Duodenal mucosa (tissue), 2 donors: ENCODE data around the gene BTNL3.
A peak's percentile ranks its signal among the peaks of the same experiment; 100 is the strongest.
"Not testable (repeated sequence)": the region's sequence is repeated elsewhere in the genome, so short reads cannot be mapped to it uniquely, and the experiment has no call there.

Experiments
- H3K27ac ChIP-seq: one replicate; pipeline ENCODE4 v1.7.0; 2013; ENCODE audit warnings: low read depth, low read length
- H3K27me3 ChIP-seq, 2 donors: one replicate each; pipeline ENCODE4 v1.7.0; 2013; ENCODE audit warnings: low read length in 2 of 2, control low read depth in 1 of 2; ENCODE audit not compliant: insufficient read depth in 2 of 2, control insufficient read depth in 1 of 2
- H3K36me3 ChIP-seq, 2 donors: one replicate each; pipeline ENCODE4 v1.7.0; 2013; ENCODE audit warnings: low read length in 2 of 2, control low read depth in 1 of 2; ENCODE audit not compliant: insufficient read depth in 2 of 2, control insufficient read depth in 1 of 2
- H3K4me1 ChIP-seq, 2 donors: one replicate each; pipeline ENCODE4 v1.7.0; 2013; ENCODE audit warnings: low read length in 2 of 2, control low read depth in 1 of 2; ENCODE audit not compliant: insufficient read depth in 2 of 2, control insufficient read depth in 1 of 2
- H3K4me3 ChIP-seq, 2 donors: one replicate each; pipeline ENCODE4 v1.7.0; 2013; ENCODE audit warnings: low read length in 2 of 2, low read depth in 1 of 2
- H3K9ac ChIP-seq, 2 donors: one replicate each; pipeline ENCODE4 v1.7.0; 2013; ENCODE audit warnings: low read length in 2 of 2, low read depth in 1 of 2
- H3K9me3 ChIP-seq, 2 donors: one replicate each; pipeline ENCODE4 v1.7.0; 2013; ENCODE audit warnings: low read length in 2 of 2, control low read depth in 1 of 2; ENCODE audit not compliant: control insufficient read depth in 1 of 2

The BTNL3 gene

DNA sequence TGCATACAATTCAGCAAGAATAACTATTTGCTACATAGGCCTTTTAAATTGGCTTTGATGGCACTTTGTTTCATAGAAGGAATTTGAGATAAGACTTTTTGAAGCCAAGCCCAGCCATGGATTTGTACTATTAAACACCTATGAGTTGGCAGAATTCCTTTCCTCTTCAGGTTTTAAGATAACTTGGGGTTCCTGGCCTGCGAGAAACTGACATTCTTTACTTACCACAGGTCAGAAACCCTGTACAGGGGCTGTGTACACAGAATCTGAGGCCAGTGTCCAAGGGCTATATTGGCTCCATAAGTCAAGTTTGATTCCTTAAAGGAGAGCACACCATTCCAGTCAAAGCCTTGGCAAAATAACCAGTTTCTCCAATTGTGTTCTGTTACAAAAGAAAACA, 10.8 kb upstream of the BTNL3 start:
- no peak overlapping the region for H3K4me3 ChIP-seq
- no peaks in the 10 kb centered on the region for H3K36me3 ChIP-seq
- no peaks in the 10 kb centered on the region for H3K27me3 ChIP-seq
- no peak overlapping the region for H3K9ac ChIP-seq
- H3K4me1 ChIP-seq, result peaks cover 22 to 23% of the 10 kb centered on the region in 2 donors
- H3K27ac ChIP-seq, result no peak overlapping the region
- peaks cover 0 to 4% of the 10 kb centered on the region in 2 donors for H3K9me3 ChIP-seq

DNA sequence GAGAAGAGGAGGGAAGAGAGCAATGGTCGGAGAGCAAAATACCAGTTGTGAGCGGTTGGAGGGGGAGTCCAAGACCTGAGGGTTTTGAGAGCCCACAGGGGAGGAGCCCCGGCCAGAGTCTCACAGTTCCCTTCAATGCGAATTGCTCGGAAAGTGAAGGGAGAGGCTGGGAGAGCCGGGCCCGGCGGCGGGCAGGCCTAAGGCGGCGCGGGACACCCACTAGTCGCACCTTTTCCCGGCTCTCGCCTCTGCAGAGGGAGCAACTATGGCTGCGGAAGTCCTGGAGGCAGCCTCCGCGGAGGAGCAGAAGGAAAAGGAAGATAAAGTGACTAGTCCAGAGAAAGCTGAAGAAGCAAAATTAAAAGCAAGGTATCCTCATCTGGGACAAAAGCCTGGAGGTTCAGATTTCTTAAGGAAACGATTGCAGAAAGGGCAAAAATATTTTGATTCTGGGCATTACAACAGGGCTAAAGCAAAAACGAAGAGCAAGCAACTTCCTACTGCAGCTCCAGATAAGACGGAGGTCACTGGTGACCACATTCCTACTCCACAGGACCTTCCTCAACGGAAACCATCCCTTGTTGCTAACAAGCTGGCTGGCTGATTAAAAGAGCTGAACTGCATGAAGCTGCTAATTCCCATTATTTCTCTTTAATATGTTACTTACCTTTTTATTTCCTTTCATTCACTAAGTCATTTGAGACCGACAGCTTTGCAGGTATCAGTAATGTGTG, 6.5 kb upstream of the BTNL3 start:
- peaks cover 5 to 9% of the 10 kb centered on the region in 2 donors for H3K4me1 ChIP-seq
- H3K36me3 ChIP-seq, result no peaks in the 10 kb centered on the region
- H3K9ac ChIP-seq, result no peak overlapping the region
- no peaks in the 10 kb centered on the region for H3K9me3 ChIP-seq
- H3K27ac ChIP-seq, result no peak overlapping the region
- H3K27me3 ChIP-seq, result no peaks in the 10 kb centered on the region
- H3K4me3 ChIP-seq, result no peak overlapping the region

DNA sequence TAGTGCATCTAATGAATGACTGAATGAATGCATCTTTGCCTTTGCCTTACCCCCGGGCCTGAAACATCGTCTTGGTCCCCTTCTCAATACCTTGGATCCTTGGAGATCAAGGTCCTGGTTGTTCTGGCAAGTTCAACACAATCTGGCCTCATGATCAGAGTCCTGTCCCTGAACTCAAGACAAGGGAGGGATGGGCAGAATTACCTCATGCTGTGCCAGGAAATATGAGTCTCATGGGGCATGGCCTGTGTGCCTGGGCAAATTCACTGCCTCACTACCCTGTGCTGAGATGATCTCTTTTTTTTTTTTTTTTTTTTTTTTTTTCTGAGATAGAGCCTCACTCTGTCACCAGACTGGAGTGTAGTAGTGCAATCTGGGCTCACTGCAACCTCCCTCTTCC, 630 bp upstream of the BTNL3 start:
- Histone ChIP-seq H3K4me3 (peak overlapping the region in 1 of 2 donors; percentile 83), H3K4me1 (peaks cover 13% of the 10 kb centered on the region in 2 donors), H3K27ac (no peak overlapping the region), H3K27me3 (no peaks in the 10 kb centered on the region), H3K9ac (no peak overlapping the region), H3K36me3 (peaks cover 0 to 4% of the 10 kb centered on the region in 2 donors), H3K9me3 (no peaks in the 10 kb centered on the region)

DNA sequence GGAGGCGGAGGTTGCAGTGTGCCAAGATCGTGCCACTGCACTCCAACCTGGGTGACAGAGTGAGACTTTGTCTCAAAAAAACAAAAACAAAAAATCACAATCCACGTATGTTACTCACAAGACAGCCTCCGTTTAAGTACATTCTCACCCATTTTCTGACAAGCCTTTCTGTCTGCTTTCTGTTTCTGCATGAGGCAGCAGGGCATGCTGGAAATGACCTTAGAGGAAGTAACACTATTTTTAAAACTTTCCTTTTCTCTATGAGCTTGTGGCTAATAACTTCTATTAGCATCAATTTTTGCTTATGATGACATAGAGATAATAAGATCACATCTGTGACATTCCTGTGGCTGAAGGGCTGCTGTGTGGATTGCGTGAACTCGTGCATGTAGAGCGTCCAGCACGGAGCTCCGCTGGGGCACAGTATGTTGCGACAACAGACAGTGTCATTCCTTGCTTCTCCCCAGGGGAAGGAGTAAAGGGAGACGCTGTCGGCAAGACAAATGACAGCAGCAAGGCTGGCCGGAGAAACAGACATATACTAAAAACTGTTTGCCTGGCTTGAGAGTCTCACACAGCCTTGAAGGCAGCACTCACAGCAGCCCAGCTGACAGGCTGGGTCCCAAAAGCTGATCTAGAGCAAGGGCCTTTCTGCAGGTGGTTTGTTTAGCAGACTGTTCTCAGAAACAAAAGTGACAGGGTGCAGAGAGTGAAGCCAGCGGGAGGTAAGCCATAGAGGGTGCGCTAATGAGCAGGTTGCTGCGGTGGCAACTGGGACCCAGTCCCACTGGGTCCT, 1.6 kb downstream of the BTNL3 start:
- H3K4me1 ChIP-seq, result peaks cover 13% of the 10 kb centered on the region in 2 donors
- H3K27ac ChIP-seq, result peak overlapping the region; percentile 13
- H3K4me3 ChIP-seq, result peak overlapping the region; percentile 81 to 83
- H3K36me3 ChIP-seq, result peaks cover 0 to 4% of the 10 kb centered on the region in 2 donors
- peak overlapping the region; percentile 58 to 78 for H3K9ac ChIP-seq
- H3K27me3 ChIP-seq, result no peaks in the 10 kb centered on the region
- no peaks in the 10 kb centered on the region for H3K9me3 ChIP-seq

DNA sequence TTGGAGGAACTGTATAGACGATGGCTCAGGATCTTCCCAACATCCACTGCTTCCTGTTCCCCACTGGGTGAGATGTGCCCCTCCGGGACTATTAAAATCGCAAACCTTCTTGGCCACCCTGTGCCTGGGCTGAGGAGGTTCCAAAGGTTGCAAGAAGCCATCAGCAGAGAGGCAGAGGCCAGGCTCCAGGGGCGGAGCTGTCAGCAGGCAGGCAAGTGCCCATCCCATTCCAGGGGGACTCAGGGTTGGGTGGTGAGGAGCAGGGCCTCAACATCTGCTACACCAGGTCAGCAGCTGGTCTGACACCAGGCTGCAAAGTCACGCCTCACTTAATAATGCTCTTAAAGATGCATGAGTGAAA, 2.2 kb downstream of the BTNL3 start:
- Histone ChIP-seq H3K27me3 (no peaks in the 10 kb centered on the region), H3K27ac (no peak overlapping the region), H3K36me3 (peaks cover 1 to 7% of the 10 kb centered on the region in 2 donors), H3K9ac (peak overlapping the region; percentile 58 to 78), H3K4me3 (peak overlapping the region; percentile 81 to 83), H3K4me1 (peaks cover 13% of the 10 kb centered on the region in 2 donors), H3K9me3 (no peaks in the 10 kb centered on the region)

DNA sequence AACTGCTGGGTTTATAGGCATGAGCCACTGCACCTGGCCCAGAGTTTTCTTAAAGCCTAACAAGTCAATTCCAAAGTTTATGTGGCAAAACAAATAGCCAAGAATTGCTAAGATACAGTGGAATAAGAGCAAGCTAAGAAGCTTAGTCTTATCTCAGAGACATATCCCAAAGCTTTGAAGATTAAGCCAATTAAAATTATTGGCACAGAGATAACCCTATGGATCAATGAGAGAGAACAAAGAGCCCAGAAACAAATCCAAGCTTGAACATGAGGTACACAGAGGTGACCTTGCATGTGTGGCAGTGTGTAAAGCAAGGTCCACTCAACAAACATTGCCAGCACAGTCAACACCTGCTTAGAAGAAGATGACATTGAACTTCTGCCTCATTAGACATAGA, 13.3 kb downstream of the BTNL3 start:
- H3K27me3 ChIP-seq, result no peaks in the 10 kb centered on the region

DNA sequence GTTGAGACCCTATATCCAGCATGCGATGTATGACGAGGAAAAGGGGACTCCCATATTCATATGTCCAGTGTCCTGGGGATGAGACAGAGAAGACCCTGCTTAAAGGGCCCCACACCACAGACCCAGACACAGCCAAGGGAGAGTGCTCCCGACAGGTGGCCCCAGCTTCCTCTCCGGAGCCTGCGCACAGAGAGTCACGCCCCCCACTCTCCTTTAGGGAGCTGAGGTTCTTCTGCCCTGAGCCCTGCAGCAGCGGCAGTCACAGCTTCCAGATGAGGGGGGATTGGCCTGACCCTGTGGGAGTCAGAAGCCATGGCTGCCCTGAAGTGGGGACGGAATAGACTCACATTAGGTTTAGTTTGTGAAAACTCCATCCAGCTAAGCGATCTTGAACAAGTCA, 17.1 kb downstream of the BTNL3 start:
- no peaks in the 10 kb centered on the region for H3K27me3 ChIP-seq
- H3K27ac ChIP-seq, result no peak overlapping the region
- H3K4me3 ChIP-seq, result no peak overlapping the region
- H3K4me1 ChIP-seq, result no peaks in the 10 kb centered on the region
- no peak overlapping the region for H3K9ac ChIP-seq
- H3K9me3 ChIP-seq, result no peaks in the 10 kb centered on the region
- peaks cover 0 to 3% of the 10 kb centered on the region in 2 donors for H3K36me3 ChIP-seq

More for the DNA sequence above, 13.3 kb downstream of the BTNL3 start:
- no peaks in the 10 kb centered on the region for H3K4me1 ChIP-seq
- H3K36me3 ChIP-seq, result peaks cover 3 to 8% of the 10 kb centered on the region in 2 donors
- H3K9me3 ChIP-seq, result no peaks in the 10 kb centered on the region
- no peak overlapping the region for H3K4me3 ChIP-seq
- H3K27ac ChIP-seq, result no peak overlapping the region
- no peak overlapping the region for H3K9ac ChIP-seq

DNA sequence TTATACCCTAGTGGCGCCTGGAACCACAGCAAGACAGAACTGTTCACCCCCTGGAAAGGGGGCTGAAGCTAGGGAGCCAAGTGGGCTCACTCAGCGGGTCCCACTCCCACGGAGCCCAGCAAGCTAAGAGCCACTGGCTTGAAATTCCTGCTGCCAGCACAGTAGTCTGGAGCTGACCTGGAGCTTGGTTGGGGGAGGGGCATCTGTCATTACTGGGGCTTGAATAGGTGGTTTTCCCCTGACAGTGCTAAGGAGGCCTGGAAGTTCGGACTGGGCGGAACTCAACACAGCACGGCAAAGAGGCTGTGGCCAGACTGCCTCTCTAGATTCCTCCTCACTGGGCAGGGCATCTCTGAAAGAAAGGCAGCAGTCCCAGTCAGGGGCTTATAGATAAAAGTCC, 19.5 kb downstream of the BTNL3 start:
- Histone ChIP-seq H3K9me3 (no peaks in the 10 kb centered on the region), H3K27me3 (no peaks in the 10 kb centered on the region), H3K4me3 (no peak overlapping the region), H3K36me3 (no peaks in the 10 kb centered on the region), H3K27ac (no peak overlapping the region), H3K4me1 (no peaks in the 10 kb centered on the region), H3K9ac (no peak overlapping the region)

DNA sequence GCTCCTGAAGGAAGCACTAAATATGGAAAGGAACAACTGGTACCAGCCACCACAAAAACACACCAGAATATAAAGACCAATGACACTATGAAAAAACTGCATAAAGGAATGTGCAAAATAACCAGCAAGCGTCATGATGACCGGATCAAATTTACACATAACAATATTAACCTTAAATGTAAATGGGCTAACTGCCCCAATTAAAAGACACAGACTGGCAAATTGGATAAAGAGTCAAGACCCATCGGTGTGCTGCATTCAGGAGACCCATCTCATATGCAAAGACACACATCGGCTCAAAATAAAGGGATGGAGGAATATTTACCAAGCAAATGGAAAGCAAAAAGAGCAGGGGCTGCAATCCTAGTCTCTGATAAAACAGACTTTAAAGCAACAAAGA, 21.4 kb downstream of the BTNL3 start:
- H3K36me3 ChIP-seq, H3K4me1 ChIP-seq, H3K9ac ChIP-seq, H3K27ac ChIP-seq, H3K9me3 ChIP-seq, H3K4me3 ChIP-seq, H3K27me3 ChIP-seq: not testable (repeated sequence)

DNA sequence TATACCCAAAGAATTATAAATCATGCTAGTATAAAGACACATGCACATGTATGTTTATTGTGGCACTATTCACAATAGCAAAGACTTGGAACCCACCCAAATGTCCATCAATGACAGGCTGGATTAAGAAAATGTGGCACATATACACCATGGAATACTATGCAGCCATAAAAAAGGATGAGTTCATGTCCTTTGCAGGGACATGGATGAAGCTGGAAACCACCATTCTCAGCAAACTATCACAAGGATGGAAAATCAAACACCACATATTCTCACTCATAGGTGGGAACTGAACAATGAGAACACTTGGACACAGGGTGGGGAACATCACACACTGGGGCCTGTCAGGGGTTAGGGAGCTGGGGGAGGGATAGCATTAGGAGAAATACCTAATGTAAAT, 26.0 kb downstream of the BTNL3 start:
- not testable (repeated sequence) for H3K9me3 ChIP-seq

More for the DNA sequence above, 26.0 kb downstream of the BTNL3 start:
- not testable (repeated sequence) for H3K36me3 ChIP-seq, H3K27ac ChIP-seq, H3K4me1 ChIP-seq, H3K4me3 ChIP-seq, H3K9ac ChIP-seq, H3K27me3 ChIP-seq
